ENCODE measurements around the gene TMEM38B.
A peak's percentile ranks its signal among the peaks of the same experiment; 100 is the strongest.

TMEM38B gene, protein sequence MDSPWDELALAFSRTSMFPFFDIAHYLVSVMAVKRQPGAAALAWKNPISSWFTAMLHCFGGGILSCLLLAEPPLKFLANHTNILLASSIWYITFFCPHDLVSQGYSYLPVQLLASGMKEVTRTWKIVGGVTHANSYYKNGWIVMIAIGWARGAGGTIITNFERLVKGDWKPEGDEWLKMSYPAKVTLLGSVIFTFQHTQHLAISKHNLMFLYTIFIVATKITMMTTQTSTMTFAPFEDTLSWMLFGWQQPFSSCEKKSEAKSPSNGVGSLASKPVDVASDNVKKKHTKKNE

DNA sequence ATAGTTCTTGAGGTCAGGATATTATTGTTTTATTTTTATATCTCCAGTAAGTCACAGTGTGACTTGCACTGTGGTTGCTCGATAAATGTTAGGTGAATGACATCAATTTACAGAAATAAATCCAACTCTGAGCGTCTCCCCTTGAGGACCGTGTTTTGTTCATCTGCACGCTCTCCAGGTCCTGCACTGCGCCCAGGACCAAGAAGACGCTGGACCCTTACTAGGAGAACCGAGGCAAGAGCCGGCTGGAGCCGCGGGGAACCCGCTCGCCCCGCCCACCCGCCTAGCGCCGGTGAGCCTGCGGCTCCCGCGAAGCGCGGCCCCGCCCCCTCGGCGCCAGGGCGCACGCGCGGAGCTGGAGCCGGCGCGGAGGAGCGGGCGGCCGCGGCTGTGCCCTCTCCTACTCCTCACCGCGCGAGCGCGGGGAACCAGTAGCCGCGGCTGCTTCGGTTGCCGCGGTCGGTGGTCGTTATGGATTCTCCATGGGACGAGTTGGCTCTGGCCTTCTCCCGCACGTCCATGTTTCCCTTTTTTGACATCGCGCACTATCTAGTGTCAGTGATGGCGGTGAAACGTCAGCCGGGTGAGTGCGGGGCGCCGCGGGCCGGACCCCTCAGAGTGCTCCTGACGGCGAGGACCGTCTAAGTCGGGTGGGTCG is at the start of gene TMEM38B:
Gene TMEM38B (plus strand): TSS at position 352 of the 658 bp plus-strand sequence. CDS start 120 bp downstream, at position 472.
- DNase-seq: peak; percentile 56

DNA sequence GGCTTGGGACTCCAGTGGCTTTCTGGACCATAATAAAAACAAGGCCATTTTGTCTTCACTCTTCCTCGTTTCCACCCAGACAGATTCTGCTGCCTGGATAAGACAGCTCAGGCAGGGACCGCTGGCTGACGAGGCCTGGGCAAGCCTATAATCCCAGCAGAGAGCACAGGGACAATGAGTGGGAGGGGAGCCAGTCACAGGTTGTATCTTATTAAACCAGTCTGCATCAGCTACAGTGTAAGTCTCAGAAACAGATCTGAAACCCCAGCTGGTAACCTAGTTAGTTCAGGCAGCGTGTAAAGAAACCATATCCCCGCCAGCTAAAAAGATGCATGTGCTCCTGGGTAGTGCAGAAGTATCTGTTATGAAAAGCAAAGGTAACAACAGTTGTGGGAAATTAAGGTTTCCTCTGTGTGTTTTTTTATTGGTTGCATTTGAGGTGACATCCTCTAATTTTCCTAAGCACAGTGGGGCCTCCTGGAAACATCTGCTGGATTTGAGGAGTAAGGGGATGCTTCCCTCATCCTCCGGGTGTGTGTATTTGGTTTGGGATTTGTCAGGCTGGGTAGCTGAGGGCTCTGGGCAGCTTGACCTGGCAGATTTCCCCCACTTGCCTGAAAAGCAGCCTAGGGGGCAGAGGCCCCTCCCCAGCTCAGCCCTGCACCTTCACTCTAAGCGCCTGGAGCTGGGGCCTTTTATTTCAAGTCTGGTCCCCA is 47.3 kb upstream of the TMEM38B start:
- DNase-seq: no peak

- no peak for DNase-seq
Measured at GRCh38 chr9:105647595-105648349, 46.6 kb upstream of the TMEM38B start.

GRCh38 chr9:105651806-105652205 is 42.5 kb upstream of the TMEM38B start:
- DNase-seq: no peak

DNA sequence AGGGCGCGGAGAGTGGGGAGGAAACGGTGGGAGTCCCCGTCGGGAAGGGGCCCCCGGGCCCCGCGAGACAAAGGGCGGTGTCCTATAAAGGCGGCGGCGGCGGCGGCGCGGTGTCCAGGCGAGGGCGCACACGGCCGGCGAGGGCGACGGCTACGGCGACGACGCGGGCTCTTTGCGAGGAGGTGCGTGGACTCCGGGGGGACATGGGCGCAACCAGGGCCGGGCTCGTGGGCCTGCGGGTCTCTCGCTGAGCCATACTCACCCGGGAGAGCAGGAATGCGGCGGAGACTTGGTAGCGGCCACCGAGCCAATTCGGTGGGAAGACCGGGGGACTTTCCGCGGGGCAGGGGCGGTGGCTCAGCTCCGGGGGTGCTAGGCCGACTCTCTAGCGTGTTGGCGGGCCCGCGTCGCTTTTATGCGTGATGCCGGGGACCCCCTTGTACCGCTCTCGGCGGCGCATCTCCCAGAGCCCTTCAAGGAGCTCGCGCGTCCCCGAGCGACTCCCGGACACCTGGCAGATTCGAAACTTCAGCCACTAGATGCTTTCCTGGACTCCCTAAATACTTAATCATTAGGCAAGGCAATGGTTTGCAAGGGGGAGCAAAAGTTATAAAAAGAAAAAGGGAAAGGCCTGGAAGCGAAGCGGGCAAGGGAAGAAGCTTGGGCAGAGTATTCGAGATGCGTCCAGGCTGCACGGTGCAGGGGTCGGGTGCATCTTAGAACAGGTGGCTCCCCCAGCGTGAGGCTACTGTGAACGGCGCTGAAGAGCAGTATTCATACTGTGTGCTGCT is 38.0 kb upstream of the TMEM38B start:
- no peak for DNase-seq

DNA sequence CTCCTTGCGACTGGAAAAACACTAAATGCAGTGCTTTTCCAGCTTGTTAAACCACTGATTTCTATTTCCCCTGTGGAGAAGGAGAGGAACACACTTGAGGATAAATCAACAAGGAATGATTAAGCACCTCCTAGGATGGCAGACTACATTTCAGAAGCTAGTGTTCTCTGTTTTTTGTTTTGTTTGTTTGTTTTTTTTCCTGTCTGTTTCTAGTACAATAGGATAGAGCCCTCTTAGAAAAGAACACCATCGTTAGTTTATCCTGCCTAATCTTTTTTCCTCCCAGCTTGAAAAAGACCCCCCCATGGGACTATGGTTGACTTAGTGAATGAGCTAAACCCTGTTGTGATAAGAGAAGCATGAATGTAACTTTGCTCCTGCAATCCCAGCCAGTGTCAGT is 36.0 kb upstream of the TMEM38B start:
- no peak for DNase-seq

- DNase-seq: no peak
Measured at GRCh38 chr9:105661011-105661410, 33.3 kb upstream of the TMEM38B start.

GRCh38 chr9:105662184-105663104 is 31.9 kb upstream of the TMEM38B start, which contains the start of gene TAL2:
TSS of gene TAL2 (plus strand) at chr9:105662457. CDS start at chr9:105662497, 40 bp downstream.
- no peak for DNase-seq

GRCh38 chr9:105663914-105664313 is 30.4 kb upstream of the TMEM38B start:
- no peak for DNase-seq

- no peak for DNase-seq
Measured at GRCh38 chr9:105667867-105668266, 26.5 kb upstream of the TMEM38B start.

DNA sequence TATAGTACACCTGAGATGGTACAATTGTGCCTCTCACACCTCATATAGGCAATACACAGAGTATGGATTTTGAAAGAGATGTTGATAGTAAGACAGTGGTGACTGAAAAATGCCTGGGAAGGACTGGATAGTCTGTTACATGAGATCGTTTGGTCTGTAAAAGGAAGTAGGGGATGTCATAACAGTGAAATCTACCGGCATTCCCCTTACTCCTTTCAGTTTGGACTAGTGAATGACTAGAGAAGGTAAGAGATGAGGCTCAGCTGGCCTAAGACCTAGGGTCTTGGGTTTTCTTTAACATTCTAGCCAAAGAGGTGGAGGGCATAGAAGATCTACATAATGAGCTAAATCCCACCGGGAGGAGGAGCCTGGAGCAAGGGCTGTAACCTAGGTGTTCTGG is 24.0 kb upstream of the TMEM38B start:
- DNase-seq: no peak

DNA sequence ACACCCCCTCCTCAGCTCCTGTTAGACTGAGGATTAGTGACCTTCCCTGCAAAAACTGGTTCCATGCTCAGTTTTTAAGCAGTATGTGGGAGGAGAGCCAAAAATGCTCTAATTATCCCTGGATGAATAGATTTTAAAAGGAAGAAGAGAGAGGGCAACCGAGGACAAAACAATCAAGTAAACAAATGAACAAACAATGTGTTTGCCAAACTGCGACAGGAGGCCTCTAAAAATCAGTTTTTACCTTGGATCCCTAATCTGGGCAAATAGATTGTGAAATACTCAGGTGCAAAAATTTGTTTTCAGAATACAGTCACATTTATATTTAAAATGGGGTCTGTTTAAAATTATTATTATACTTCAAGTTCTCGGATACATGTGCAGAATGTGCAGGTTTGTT is 23.6 kb upstream of the TMEM38B start:
- DNase-seq: no peak

GRCh38 chr9:105672711-105673234 is 21.6 kb upstream of the TMEM38B start:
- no peak for DNase-seq

DNA sequence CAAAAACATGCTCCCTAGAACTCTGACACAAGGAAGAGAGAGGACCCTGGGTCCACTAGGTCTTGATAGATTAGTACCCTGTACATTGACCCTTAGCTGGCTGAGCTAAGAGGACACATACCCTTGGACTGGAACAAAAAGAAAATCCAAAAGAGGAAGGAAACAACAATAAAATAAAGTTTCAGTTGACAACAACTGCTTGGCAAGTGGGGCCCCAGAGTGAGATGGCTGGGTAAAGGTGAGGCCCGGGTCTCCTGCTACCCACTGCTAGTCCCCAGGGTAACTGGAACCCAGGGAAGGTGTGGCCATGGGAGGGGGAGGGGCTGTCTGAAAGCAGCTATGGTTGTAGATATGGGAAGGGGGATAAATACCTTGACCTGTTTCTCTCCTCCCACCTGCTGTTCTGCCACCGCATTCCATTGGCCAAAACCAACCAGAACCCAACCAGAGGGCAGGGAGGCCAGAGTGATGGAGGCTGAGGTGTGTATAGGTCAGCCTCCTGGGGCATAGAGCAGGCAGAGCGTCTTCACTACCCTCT is 20.4 kb upstream of the TMEM38B start:
- no peak for DNase-seq

- no peak for DNase-seq
Measured at GRCh38 chr9:105676351-105676923, 17.9 kb upstream of the TMEM38B start.

GRCh38 chr9:105678163-105678562 is 16.2 kb upstream of the TMEM38B start:
- no peak for DNase-seq

GRCh38 chr9:105678781-105679180 is 15.6 kb upstream of the TMEM38B start:
- DNase-seq: no peak

GRCh38 chr9:105679257-105680022 is 14.9 kb upstream of the TMEM38B start:
- no peak for DNase-seq

- no peak for DNase-seq
Measured at GRCh38 chr9:105681313-105681712, 13.0 kb upstream of the TMEM38B start.

Data from amniotic stem cell (primary cell).